Adipose tissue (tissue), 3 donors: Measurements from ENCODE around the gene VCAN. TPM values are rescaled to one million over a fixed set of nuclear protein-coding genes. Genes with fewer than 3 reads are reported as not detected.

Source experiments
- H3K27ac ChIP-seq: one replicate; pipeline ENCODE4 v1.5.1; 2013; ENCODE audit warnings: low read depth, low read length
- WGBS, 3 donors: extraction: QIAGEN DNeasy Blood & Tissue Kit; methylation state at CpG; one replicate each; pipeline ENCODE4 v1.1.7; 2013; 5-methylcytosine and 5-hydroxymethylcytosine counted together
- polyA plus RNA-seq, 3 donors: library from polyadenylated mRNA; stranded (reverse); fragments of 200-250 nt; gene quantifications; one replicate each; pipeline ENCODE4 v1.2.3, GENCODE V29; 2013
- donor health status: healthy with polysubstance abuse.
- donor health status: Bipolar disorder and iron deficiency.
- donor health status: healthy.

The VCAN gene
- polyA plus RNA-seq, 3 donors, result 5.0 to 45.3 (median 6.6) TPM

- H3K27ac ChIP-seq, result no peak overlapping the region
These were observed 17.3 kb downstream of the VCAN start for GRCh38 chr5:83488821-83489220.

GRCh38 chr5:83490203-83490602 is 18.7 kb downstream of the VCAN start:
- 96 to 97% (median 96%) methylated on average over 9 of the region's 9 CpGs for WGBS, 3 donors
- no peak overlapping the region for H3K27ac ChIP-seq

GRCh38 chr5:83492331-83492730 is 20.8 kb downstream of the VCAN start:
- 88 to 94% (median 93%) methylated on average over 1 of the region's 1 CpG for WGBS, 3 donors
- no peak overlapping the region for H3K27ac ChIP-seq

DNA sequence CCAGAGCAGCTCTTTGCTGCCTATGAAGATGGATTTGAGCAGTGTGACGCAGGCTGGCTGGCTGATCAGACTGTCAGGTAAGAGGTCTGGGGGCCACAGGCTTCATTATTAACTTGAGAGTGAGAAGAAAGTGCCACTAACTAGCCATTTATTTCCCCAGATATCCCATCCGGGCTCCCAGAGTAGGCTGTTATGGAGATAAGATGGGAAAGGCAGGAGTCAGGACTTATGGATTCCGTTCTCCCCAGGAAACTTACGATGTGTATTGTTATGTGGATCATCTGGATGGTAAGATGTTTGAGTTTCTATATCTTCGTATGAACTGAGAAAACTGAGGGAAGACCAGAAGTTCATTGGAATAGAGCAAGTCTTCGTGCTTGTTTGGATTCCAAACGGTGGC is 22.1 kb downstream of the VCAN start:
- no peak overlapping the region for H3K27ac ChIP-seq
- WGBS, 3 donors, result 65 to 90% (median 90%) methylated on average over 7 of the region's 7 CpGs

DNA sequence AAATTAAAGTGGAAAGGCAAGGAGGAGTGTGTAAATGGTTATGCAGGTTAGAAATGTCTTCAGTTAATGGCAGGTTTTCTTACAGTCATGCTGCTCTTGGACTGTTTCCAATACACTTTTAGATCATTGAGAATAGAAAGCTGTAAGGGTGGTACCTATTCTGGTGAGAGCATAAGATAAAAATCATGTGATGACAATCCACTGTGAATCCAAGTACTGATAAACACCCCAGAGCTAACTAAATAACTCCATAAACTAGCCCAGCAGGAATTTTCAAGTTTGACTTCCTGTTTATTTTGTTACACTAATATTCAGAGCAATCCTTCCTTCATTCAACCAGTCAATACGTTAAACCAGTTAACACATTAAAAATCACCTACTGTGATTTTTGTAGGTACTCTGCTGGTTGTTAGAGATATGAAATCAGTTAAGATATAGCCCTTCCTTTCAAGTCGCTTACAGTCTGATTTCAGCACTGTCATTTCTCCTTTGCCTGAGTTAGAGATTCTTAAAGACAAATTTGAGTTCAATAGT is 22.6 kb downstream of the VCAN start:
- H3K27ac ChIP-seq, result no peak overlapping the region
- 46 to 89% (median 82%) methylated on average over 2 of the region's 2 CpGs for WGBS, 3 donors

GRCh38 chr5:83494666-83495065 is 23.1 kb downstream of the VCAN start:
- WGBS, 3 donors, result 82 to 87% (median 86%) methylated on average over 4 of the region's 4 CpGs
- no peak overlapping the region for H3K27ac ChIP-seq

GRCh38 chr5:83496626-83497025 is 25.1 kb downstream of the VCAN start:
- no peak overlapping the region for H3K27ac ChIP-seq
- WGBS, 3 donors, result 78 to 91% (median 88%) methylated on average over 2 of the region's 2 CpGs

DNA sequence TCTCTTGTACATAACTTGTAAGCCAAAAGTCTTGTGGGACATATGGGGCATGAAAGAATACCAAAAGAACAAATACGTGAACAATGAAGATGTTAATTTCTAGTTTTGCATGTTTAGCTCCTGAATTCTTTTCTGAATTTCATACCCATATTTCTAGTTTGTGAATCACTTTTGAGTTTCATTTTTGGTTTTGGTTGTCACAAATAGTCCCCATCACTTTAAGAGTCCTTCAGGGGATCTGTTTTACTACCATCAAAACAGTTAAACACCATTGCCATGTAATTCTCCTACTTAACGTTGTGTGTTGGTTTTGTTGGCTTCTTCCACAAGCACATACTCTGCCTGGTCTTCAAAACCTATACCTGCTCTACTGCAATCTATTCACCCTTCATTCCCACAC is 27.0 kb downstream of the VCAN start:
- H3K27ac ChIP-seq, result no peak overlapping the region
- WGBS, 3 donors, result 82 to 89% (median 87%) methylated on average over 2 of the region's 2 CpGs

DNA sequence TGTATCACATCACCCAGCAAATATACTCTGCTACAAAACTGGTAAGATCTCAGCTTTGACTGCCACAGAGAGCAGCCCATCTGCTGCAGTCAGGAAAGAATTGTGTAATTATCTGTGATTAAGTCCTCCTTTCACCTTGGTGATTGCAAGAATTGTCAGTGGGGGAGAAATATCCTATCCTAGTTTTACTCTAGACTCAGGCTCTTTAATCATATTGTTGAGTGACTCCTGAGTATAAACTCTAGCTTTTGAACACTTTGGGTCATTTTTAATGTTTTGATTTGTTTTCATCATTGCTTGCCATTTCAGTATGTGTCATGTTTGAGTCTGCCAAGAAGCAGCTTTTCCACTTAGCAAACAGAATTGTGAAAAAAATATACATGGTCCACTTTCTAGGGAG is 32.1 kb downstream of the VCAN start:
- no peak overlapping the region for H3K27ac ChIP-seq

DNA sequence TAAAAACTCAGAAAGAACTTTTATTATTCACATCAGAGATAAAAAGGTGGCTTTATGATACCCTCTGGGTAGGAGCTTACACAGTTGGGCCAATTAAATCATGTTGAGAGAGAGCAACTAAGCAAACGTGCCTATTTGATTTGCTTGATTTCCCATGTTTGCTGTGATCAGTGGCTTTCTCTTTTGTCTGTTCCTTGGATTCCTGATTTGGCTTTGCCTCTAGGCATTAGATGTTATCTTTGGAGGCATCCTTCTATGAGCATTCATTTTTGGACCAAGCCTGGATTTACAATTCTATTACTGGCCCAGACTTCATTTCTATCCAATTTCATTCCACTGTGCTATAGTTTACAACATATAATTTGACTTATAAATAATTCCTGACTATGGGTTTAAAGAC is 35.9 kb downstream of the VCAN start:
- H3K27ac ChIP-seq, result no peak overlapping the region
- 43 to 75% (median 74%) methylated on average over 1 of the region's 1 CpG for WGBS, 3 donors

- H3K27ac ChIP-seq, result no peak overlapping the region
- WGBS, 3 donors, result 50 to 58% (median 53%) methylated on average over 4 of the region's 4 CpGs
These were observed 38.0 kb downstream of the VCAN start for GRCh38 chr5:83509540-83509939.

DNA sequence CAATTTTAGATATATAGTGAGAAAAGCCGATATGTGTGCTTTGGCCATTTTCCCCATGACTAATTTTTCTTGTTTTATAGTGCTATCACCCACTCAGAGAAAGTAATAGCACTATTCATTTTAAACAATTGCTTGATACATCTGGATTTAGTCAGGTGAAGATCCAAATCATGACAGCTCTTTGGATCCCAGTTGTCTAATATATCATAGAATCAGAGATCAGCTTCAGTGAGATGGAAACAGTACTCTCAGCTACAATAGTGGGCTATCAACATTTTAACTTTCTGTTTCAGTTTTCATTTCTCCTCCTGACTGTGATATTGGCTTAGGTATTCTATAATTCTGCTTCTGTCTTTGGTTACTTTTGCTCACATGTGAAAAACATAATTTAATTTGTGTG is 38.7 kb downstream of the VCAN start:
- H3K27ac ChIP-seq, result no peak overlapping the region
- 72 to 94% (median 74%) methylated on average over 1 of the region's 1 CpG for WGBS, 3 donors

GRCh38 chr5:83512061-83512745 is 40.7 kb downstream of the VCAN start:
- H3K27ac ChIP-seq, result no peak overlapping the region

GRCh38 chr5:83513081-83513480 is 41.5 kb downstream of the VCAN start:
- H3K27ac ChIP-seq, result no peak overlapping the region
- 57 to 69% (median 58%) methylated on average over 1 of the region's 1 CpG for WGBS, 3 donors

More at GRCh38 chr5:83512061-83512745, 40.7 kb downstream of the VCAN start:
- WGBS, 3 donors, result 89 to 95% (median 93%) methylated on average over 13 of the region's 13 CpGs

- WGBS, 3 donors, result 73 to 74% (median 74%) methylated on average over 3 of the region's 3 CpGs
- no peak overlapping the region for H3K27ac ChIP-seq
These were observed 41.9 kb downstream of the VCAN start for GRCh38 chr5:83513491-83513890.

DNA sequence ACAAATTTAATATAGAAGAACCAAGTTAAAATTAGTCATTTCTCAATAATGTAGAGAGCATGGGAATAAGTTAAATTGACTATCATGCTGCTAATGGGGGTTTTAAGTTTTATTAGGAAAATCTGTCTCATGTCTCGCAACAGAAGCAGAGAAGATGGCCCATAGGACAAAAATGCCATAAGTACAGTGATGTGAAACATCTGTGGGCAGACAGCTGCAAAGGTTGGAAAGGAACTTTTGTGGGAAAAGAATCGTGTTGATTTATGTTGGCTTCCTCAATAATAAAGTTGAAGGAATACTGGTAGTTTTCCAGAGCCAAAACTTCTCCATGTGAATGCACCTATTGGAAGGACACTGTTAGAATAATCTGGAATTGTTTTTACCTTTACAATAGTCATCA is 44.8 kb downstream of the VCAN start:
- no peak overlapping the region for H3K27ac ChIP-seq
- WGBS, 3 donors, result 60 to 64% (median 61%) methylated on average over 2 of the region's 2 CpGs

GRCh38 chr5:83517072-83517687 is 45.6 kb downstream of the VCAN start:
- 67 to 86% (median 68%) methylated on average over 1 of the region's 1 CpG for WGBS, 3 donors

GRCh38 chr5:83517688-83518085 is 46.1 kb downstream of the VCAN start:
- WGBS, 3 donors, result 69 to 86% (median 74%) methylated on average over 1 of the region's 1 CpG
- H3K27ac ChIP-seq, result no peak overlapping the region

More at GRCh38 chr5:83517072-83517687, 45.6 kb downstream of the VCAN start:
- H3K27ac ChIP-seq, result no peak overlapping the region

GRCh38 chr5:83518319-83519061 is 46.9 kb downstream of the VCAN start:
- H3K27ac ChIP-seq, result no peak overlapping the region
- WGBS, 3 donors, result 58 to 85% (median 73%) methylated on average over 3 of the region's 3 CpGs
